Measurements from ENCODE around the gene DAND5.
"Not testable (repeated sequence)": the region's sequence is repeated elsewhere in the genome, so short reads cannot be mapped to it uniquely, and the experiment has no call there.

The DAND5 gene

DNA sequence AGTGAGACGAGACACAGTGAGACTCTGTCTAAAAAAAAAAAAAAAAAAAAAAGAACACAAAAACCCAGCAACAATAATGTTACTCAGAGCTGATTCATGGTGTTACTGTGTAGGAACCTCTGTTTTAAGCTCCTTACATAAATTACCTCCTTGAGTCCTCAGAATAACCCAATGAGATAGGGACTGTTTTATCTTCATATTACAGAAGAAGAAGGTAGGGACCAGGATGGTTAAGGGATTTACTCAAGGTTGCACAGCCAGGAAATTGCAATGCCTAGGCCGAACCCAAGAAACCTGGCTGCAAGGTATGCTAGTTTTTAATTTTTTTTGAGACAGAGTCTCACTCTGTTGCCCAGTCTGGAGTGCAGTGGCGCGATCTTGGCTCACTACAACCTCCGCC is 1.5 kb upstream of the DAND5 start:
- DNase-seq: no peak

GRCh38 chr19:12970070-12970820 is 869 bp downstream of the DAND5 start:
- DNase-seq: no peak

- no peak for DNase-seq
These were observed 3.9 kb downstream of the DAND5 start for GRCh38 chr19:12973236-12973635.

- DNase-seq: no peak
These were observed 5.2 kb downstream of the DAND5 start for GRCh38 chr19:12974301-12975220.

DNA sequence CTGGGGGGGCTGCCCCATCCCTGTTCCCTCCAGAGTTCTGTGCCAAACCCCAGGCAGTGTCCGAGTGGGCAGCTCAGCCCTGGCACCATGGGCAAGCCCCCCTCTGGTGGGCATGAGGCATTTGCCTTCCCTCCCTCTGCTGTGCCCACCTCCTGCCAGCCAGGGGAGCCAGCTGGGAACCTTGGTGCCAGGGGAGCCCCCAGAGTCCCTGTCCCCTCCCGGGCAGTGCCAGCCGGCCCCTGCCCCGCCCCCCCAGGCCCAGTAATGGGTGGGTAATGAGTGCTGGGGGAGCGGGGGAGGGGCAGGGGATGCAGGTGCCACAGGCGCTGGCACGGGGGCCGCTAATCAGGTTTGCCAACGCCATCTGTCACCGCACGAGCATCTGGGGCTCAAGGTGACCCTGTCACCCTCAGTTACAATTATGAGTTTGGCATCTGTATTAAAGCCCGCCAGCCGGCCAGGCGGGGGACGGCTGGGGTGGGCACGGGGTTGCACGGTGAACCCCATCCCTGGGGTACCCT is 5.9 kb downstream of the DAND5 start:
- no peak for DNase-seq

GRCh38 chr19:12976109-12976508 is 6.7 kb downstream of the DAND5 start:
- not testable (repeated sequence) for DNase-seq

GRCh38 chr19:12979974-12980373 is 10.6 kb downstream of the DAND5 start:
- no peak for DNase-seq

- DNase-seq: no peak
These were observed 13.3 kb downstream of the DAND5 start for GRCh38 chr19:12982648-12983047.

- DNase-seq: no peak
These were observed 13.7 kb downstream of the DAND5 start for GRCh38 chr19:12983091-12983490.

DNA sequence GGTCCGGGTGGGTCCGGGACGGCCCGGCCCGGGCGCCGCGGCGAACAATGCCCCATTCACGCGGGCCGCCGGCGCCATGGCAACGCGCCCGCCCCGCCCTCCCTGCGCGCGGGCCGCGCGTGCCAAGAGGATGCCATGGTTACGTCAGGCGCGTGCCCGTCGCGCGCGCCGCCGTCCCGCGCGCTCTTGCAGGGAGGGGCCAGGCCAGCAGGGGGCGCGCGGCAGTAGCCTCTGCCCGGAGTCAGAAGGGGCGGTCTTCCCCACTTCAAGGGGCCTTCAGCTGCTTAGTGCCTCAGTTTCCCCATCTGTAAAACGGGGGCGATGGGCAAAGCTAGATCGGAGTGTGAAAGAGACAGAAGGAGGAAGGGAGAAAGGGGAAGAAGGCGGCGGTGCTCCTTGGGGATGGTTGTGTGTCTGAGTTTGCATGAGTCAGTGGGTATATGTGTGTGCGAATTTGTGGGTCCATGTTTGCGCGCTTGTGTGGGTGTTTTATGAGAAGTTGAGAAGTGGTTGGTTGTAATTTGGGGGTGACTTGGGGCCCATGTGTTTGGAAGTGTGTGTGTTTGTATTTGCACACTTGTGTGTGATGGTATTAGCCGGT is 14.3 kb downstream of the DAND5 start:
- peak; percentile 56 for DNase-seq

- DNase-seq: no peak
These were observed 14.8 kb downstream of the DAND5 start for GRCh38 chr19:12984143-12984627.

GRCh38 chr19:12984683-12985048 is 15.3 kb downstream of the DAND5 start:
- no peak for DNase-seq

DNA sequence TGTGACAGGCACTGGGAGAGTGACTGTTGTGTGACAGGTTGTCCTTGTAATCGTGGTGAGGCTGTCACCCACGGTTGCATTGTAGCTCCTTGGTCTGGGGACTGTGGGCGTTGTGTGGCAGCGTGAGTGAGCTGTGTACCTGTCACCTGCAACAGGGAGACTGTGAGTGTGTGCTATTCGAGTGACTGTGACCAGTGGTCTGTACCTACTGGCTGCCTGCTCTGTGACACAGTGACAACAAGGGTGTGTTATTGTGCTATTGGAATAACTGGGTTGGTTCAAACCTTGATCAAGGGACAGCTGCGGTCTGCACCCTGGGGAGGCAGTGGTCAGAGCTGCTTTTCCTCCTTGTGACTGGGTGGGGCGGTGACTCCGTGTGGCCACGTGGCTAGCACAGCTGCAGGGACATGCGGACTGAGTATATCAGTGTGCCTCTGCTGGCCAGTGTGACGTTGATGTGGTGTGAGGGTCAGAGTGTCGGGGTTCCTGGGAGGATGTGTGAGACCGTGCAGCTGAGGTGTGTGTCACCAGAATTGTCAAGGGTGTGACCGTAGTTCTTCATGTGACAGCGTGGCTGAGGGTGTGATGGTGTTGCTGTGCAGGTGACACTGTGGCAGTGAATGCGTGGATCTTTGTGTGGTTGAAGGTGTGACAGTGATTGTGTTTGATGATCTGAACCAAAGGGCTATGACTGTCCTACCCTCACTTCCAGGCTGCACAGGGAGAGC is 15.8 kb downstream of the DAND5 start:
- no peak for DNase-seq

DNA sequence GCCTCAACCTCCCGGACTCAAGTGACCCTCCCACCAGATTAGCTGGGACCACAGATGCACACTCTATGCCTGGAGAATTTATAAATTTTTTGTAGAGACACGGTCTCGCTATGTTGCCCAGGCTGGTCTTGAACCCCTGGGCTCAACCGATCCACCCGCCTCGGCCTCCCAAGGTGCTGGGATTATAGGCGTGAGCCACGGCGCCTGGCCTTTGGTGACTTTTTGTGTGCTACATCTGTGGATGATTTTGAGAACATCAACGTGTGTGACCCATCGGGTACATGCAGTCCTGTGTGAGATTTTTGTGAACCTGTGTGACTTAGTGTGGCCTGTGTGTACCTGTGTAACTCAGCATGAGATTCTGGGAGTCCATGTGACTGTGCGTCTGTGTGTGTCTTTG is 17.4 kb downstream of the DAND5 start:
- DNase-seq: no peak

DNA sequence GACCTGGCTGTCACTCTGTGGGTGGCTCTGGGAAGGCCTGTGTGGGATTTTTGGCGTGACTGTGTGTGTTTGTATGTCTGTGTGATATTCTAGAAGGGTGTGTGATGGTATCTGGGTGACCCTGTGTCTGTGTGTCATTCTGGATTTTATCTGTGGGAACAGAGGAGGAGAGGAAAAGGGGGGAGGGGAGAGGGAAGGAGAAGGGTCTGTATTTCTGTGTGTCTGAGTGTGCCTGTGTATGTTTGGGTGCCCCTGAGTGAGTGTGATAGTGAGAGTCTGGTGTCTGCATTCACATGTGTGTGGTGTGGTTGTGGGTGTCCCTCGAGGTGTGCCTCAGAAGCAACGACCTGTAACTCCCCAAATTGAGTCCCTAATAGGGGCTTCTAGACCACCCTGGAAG is 17.8 kb downstream of the DAND5 start:
- no peak for DNase-seq

DNA sequence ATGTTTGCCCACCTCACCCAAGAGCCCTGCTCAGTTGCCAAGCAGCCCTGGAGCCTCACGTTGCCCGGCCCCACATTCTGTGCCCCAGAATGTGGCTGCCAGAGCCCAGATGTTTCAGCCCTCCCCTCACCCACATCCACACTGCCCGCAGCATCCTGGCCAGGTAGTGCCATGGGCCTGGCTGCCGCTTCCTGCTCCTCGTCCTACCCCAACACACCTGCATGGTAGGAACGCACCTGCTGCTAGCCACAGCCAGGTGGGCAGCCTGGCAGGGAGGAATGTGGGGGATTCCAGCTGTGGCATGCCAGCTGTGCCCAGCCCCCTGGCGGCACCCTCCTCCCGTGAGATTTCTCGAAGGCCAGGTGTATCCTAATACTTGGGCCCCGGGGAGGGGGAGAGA is 18.4 kb downstream of the DAND5 start:
- no peak for DNase-seq

- DNase-seq: no peak
These were observed 21.1 kb downstream of the DAND5 start for GRCh38 chr19:12990431-12990830.

DNA sequence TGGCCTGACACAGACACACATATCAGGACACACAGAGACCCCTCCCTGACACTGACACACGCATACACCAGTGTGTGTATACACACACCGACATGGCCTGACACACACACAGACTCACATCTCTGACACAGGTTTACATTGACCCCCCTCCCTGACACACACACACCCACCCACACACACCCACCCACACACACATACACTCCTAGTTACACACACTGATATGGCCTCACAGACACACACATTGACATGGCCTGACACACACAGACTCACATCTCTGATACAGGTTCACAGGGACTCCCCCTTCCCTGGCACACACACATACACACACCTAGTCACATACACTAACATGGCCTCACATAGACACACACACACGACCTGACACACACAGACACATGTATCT is 21.5 kb downstream of the DAND5 start:
- no peak for DNase-seq

DNA sequence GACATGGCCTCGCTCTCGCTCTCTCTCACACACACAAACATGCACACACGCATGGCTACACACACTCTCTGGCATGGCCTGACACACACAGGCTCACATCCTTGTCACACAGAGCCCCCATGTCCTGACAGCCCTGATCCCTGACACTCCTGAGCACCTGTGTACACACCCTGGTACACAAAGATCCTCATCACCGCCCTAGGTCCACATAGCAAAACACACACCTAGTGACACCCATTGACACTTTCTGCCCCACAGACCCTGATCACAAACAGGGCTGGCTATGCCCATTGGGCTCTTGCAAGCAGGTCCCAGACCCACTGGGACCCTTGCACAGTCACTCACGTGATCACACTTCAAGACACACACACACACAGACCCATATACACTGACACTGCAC is 21.9 kb downstream of the DAND5 start:
- DNase-seq: no peak

DNA sequence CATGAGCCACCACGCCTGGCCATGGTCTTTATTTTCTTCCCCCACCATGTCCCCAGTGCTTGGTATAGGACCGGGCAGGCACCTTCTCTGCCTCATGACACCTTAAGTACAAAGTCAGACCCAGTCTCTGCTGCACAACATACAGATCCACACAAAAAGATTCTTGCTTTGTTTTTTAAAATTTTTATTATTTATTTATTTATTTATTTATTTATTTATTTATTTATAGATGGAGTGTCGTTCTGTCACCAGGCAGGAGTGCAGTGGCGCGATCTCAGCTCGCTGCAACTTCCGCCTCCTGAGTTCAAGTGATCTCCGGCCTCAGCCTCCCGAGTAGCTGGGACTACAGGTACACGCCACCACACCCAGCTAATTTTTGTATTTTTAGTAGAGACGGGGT is 23.4 kb downstream of the DAND5 start:
- no peak for DNase-seq

- DNase-seq: no peak
These were observed 24.2 kb downstream of the DAND5 start for GRCh38 chr19:12993562-12993961.

DNA sequence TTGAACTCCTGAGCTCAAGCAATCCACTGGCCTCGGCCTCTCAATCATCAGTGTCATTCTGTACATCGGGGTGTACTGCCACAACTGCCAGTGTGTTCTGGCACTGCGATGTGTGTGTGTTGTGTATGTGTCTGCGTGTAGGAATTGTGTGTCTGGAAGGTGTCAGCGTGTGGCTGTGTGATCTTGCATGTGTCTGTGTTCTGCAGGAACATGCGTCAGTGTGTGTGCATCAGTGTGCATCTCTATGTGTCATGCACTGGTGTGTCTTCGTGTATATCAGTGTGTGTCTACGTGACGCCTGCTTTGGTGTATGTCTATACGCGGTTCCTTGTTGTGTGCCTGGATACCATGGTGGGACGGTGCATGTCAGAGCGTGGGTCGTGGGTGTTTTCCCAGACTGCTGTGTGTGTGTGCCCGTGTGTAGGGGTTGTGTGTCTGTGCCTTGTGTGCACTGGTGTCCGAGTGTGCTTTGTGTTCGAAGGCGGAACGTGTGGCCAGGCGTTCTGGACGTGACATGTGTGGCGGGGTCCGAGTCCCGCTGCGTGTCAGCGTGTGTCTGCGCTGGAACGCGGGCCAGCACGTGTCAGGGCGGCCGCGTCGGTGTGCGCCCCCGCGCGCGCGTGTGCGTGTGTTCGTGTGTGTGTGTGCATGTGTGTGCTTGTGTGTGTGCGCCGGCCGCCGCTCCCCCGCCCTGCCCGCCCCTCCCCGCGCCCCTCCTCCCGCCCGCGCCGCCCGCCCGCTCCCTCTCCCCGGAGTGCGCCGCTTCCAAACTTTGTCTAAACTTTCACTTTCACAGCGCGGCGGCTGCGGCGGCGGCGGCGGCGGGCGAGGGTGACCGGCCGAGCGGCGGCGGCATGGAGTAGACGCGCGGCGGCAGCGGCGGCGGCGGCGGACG is 25.6 kb downstream of the DAND5 start, which contains the start of gene NFIX:
Gene NFIX (plus strand): TSS at position 775 of the 895 bp plus-strand sequence. CDS start 363 bp downstream, outside the sequence.
- DNase-seq: no peak

Measured in NCI-H1048 (cell line).